Hepatocyte (in vitro differentiated cells): ENCODE measurements around the gene DOCK2. TPM values are rescaled to one million over a fixed set of nuclear protein-coding genes. Genes with fewer than 3 reads are reported as not detected.

Experiments
- DNase-seq: peaks from one replicate; pipeline ENCODE4 v3.0.0-alpha.2; 2016; ENCODE audit warnings: low spot score
- H2AFZ ChIP-seq: fragments of 200-600 bp; sonication (generic); 2 replicates; pipeline ENCODE4 v1.6.0; 2016; ENCODE audit warnings: antibody characterized with exemption, mild to moderate bottlenecking
- H3K27ac ChIP-seq: fragments of 200-600 bp; sonication (generic); 2 replicates; pipeline ENCODE4 v1.5.1; 2016; ENCODE audit warnings: mild to moderate bottlenecking
- H3K27me3 ChIP-seq: fragments of 200-600 bp; sonication (generic); 2 replicates; pipeline ENCODE4 v1.6.1; 2016
- H3K36me3 ChIP-seq: fragments of 200-600 bp; sonication (generic); replicated peaks from 2 replicates; pipeline ENCODE4 v1.5.1; 2016; ENCODE audit warnings: low read depth; ENCODE audit not compliant: insufficient read depth
- H3K4me1 ChIP-seq: fragments of 200-600 bp; sonication (generic); 2 replicates; pipeline ENCODE4 v1.5.1; 2016; ENCODE audit warnings: mild to moderate bottlenecking, moderate library complexity; ENCODE audit not compliant: insufficient read depth
- H3K4me2 ChIP-seq: fragments of 200-600 bp; sonication (generic); 2 replicates; pipeline ENCODE4 v1.6.0; 2016
- H3K4me3 ChIP-seq: fragments of 200-600 bp; sonication (generic); 2 replicates; pipeline ENCODE4 v1.5.1; 2016; ENCODE audit warnings: mild to moderate bottlenecking
- H3K79me2 ChIP-seq: fragments of 200-600 bp; sonication (generic); 2 replicates; pipeline ENCODE4 v1.6.0; 2017; ENCODE audit warnings: mild to moderate bottlenecking
- H3K9me2 ChIP-seq: fragments of 200-600 bp; sonication (generic); replicated peaks from 2 replicates; pipeline ENCODE4 v1.6.0; 2017; ENCODE audit warnings: mild to moderate bottlenecking; ENCODE audit not compliant: insufficient read depth
- H3K9me3 ChIP-seq: fragments of 200-600 bp; sonication (generic); 2 replicates; pipeline ENCODE4 v1.5.1; 2016; ENCODE audit warnings: low read depth, mild to moderate bottlenecking
- H4K20me1 ChIP-seq: fragments of 200-600 bp; sonication (generic); 2 replicates; pipeline ENCODE4 v1.6.0; 2016; ENCODE audit warnings: mild to moderate bottlenecking; ENCODE audit not compliant: insufficient read depth, poor library complexity, severe bottlenecking
- CTCF ChIP-seq: fragments of 200-600 bp; sonication (generic); IDR thresholded peaks from 2 replicates; pipeline ENCODE4 v1.5.1; 2016; ENCODE audit warnings: antibody characterized with exemption, mild to moderate bottlenecking; ENCODE audit not compliant: poor library complexity
- EZH2 ChIP-seq: fragments of 200-600 bp; sonication (generic); IDR thresholded peaks from 2 replicates; pipeline ENCODE4 v1.6.1; 2016; ENCODE audit warnings: antibody characterized with exemption, mild to moderate bottlenecking, borderline replicate concordance
- EZH2phosphoT487 ChIP-seq: fragments of 200-600 bp; sonication (generic); IDR thresholded peaks from one replicate; pipeline ENCODE4 v1.6.1; 2018; ENCODE audit warnings: antibody characterized with exemption, mild to moderate bottlenecking, low read depth, moderate library complexity; ENCODE audit not compliant: unreplicated experiment, severe bottlenecking
- WGBS: methylation state at CpG from one replicate; pipeline ENCODE4 v1.1.6; 2016; ENCODE audit warnings: low lambda C conversion rate; ENCODE audit errors: missing lambda C conversion rate; 5-methylcytosine and 5-hydroxymethylcytosine counted together
- polyA plus RNA-seq: library from polyadenylated mRNA; unstranded; fragments of >200 nt; fragmentation: Nextera tagmentation; extraction: Ambion mirVana; gene quantifications from 2 replicates; pipeline ENCODE4 v1.2.1, GENCODE V29; 2016
- total RNA-seq: library from RNA; depleted of rRNA; stranded (reverse); fragments of >200 nt; gene quantifications from 2 replicates; pipeline ENCODE4 v1.2.3, GENCODE V29; 2014

The DOCK2 gene
- total and polyA plus RNA-seq, 2 experiments from 2014 or later, result 0.60 TPM; not detected in 1

GRCh38 chr5:169909945-169910344, 272.9 kb downstream of the DOCK2 start:
- Histone ChIP-seq H3K4me1 (no peaks in the 10 kb centered on the region), H3K4me2 (no peak overlapping the region), H3K36me3 (no peaks in the 10 kb centered on the region), H3K27me3 (peaks cover 4% of the 10 kb centered on the region), H2AFZ (no peak overlapping the region), H3K9me2 (no peaks in the 10 kb centered on the region), H4K20me1 (no peaks in the 10 kb centered on the region), H3K4me3 (no peak overlapping the region), H3K9me3 (no peaks in the 10 kb centered on the region), H3K79me2 (no peaks in the 10 kb centered on the region), H3K27ac (no peak overlapping the region)
- TF ChIP-seq CTCF (no peak), EZH2phosphoT487 (no peak), EZH2 (no peak)
- 71% methylated on average over 3 of the region's 3 CpGs for WGBS
- no peak for DNase-seq

DNA sequence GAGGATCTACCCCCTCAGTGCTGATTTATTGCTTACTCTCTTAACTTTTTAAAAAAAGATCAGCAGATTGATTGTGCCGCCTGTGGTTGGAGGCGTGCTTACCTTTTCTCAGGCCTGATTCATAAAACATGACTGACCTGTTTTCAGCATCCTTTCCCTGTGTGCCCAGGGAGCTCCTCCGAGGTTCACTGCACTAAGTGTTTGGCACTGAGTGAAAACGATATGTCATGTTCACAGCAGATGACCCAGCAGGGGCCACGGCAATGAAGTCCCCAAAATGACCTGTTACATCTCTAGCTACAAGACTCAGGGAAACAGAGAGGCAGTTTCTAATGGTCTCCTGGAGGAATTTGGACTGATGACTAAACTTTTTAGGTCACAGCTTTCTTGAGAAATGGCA, 273.3 kb downstream of the DOCK2 start:
- WGBS, result 85% methylated on average over 5 of the region's 5 CpGs
- H3K9me3 ChIP-seq, result no peaks in the 10 kb centered on the region
- no peaks in the 10 kb centered on the region for H3K9me2 ChIP-seq
- no peaks in the 10 kb centered on the region for H3K36me3 ChIP-seq
- H3K4me2 ChIP-seq, result no peak overlapping the region
- H3K27me3 ChIP-seq, result peaks cover 4% of the 10 kb centered on the region
- H3K4me3 ChIP-seq, result no peak overlapping the region
- H3K79me2 ChIP-seq, result no peaks in the 10 kb centered on the region
- H2AFZ ChIP-seq, result no peak overlapping the region
- no peak overlapping the region for H3K27ac ChIP-seq
- no peaks in the 10 kb centered on the region for H3K4me1 ChIP-seq
- H4K20me1 ChIP-seq, result no peaks in the 10 kb centered on the region
- no peak for TF ChIP-seq CTCF
- no peak for TF ChIP-seq EZH2
- TF ChIP-seq EZH2phosphoT487, result no peak
- no peak for DNase-seq

- Histone ChIP-seq H3K9me2 (no peaks in the 10 kb centered on the region), H3K4me3 (no peak overlapping the region), H2AFZ (no peak overlapping the region), H3K27me3 (peaks cover 4% of the 10 kb centered on the region), H3K4me2 (no peak overlapping the region), H3K9me3 (no peaks in the 10 kb centered on the region), H3K27ac (no peak overlapping the region), H4K20me1 (no peaks in the 10 kb centered on the region), H3K36me3 (no peaks in the 10 kb centered on the region), H3K79me2 (no peaks in the 10 kb centered on the region), H3K4me1 (no peaks in the 10 kb centered on the region)
- TF ChIP-seq EZH2, result no peak
- no peak for TF ChIP-seq EZH2phosphoT487
- TF ChIP-seq CTCF, result no peak
- DNase-seq, result no peak
- WGBS, result 80% methylated on average over 4 of the region's 4 CpGs
These were observed 274.6 kb downstream of the DOCK2 start for GRCh38 chr5:169911448-169912212.
